HTERT RPE-1 (cell line): ENCODE data around the gene CHST8.

Source experiments
- in situ Hi-C: fragments of 300-500 bp; cut with MboI; formaldehyde crosslinking; loops from 4 replicates; pipeline ENCODE4 v1.14.3; 2020; ENCODE audit warnings: low sequenced_read_pairs

CHST8 gene

DNA sequence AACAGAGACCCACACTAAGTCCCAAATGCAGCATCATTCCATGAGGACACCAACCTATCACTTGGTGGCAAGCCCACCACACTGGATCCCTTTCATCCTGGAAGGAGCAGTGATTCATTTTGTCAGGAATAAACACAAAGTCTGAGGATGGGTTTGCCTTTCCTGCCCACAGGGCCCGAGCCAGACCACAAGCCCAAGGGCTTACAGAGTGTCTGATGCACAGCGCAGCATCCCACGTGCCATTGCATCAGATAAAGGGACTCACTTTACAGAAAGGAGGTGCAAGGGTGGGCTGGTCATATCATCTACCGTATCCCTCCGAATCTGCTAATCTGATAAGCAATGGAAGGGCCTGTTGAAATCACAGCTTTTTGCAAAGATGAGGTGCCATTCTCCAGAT is 162.7 kb downstream of the CHST8 start:
- in situ Hi-C loops = no loop called here

- in situ Hi-C loops = no loop called here
These were observed 164.0 kb downstream of the CHST8 start for GRCh38 chr19:33785795-33786194.

- in situ Hi-C loops = no loop called here
These were observed 166.9 kb downstream of the CHST8 start for GRCh38 chr19:33788676-33789075.

GRCh38 chr19:33789344-33789743 is 167.6 kb downstream of the CHST8 start:
- in situ Hi-C loops = no loop called here

DNA sequence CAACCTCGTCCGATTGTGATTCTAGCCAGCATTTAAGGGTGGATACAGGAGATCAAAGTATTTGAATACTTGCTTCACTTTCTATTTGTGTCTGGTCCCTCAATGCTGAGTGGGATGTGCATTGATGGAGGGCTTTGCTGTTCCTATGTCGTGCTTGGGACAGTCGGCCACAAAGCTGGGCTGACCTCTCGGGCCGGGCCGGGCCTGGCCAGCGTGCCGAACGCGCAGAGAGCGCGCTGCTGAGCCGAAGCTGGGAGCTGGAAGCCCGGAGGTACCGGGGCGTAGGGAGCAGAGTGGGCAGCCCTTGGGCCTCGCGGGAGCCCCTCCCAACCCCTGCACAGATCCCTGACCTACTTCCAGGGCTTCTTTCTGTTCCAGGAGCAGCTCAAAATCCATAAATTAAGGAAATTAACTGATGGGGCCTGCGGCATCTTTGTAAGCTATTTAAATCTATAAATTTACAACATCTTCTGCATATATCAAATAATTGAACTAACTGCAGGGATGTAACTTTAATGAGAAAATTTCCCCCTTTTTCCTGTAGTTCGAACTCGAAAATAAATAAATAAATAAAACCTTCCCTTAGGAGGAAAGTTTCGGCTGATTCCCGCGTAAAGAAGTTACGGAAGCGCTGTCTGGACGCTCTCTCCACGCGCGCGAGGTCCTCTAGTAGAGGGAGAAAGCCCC is 173.1 kb downstream of the CHST8 start:
- in situ Hi-C loops = no loop called here

DNA sequence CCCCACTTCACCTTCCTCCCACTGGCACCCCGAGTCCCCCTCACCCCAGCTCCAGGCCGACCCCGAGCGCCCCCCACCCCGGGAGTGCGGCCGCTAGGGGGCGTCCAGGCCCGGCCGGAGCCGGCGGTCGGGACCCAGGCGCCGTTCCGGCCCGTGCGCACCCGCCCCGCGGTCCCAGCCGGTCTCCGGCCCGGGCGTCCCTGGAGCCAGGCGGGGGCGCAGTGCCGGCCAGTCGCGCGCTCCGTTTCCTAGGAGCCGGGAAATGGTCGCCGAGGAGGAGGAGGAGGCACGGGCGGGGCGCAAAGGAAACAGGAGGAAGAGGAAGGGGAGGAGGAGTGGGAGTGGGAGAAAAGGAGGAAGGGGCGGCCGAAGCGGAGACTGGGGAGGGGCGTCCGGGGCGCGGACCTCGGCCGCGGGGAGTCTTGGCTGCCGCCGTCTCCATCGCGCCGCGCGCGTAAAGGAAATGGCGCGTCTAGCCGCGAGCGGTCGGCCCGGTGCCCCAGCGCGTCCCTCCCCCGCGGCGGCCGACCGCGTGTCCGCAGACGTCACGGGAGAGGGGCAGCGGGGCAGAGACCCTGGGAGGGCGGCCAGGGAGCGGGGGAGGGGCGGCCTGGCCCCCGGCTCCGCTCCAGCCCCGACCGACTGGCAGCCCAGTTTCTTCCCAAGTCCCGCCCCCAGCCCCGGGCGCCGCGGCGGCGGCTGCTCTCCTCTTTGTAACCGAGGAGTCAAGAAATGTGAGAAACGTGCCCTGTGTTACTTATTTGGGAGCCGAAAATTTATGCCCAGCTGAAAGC is 173.8 kb downstream of the CHST8 start:
- in situ Hi-C loops = no loop called here

DNA sequence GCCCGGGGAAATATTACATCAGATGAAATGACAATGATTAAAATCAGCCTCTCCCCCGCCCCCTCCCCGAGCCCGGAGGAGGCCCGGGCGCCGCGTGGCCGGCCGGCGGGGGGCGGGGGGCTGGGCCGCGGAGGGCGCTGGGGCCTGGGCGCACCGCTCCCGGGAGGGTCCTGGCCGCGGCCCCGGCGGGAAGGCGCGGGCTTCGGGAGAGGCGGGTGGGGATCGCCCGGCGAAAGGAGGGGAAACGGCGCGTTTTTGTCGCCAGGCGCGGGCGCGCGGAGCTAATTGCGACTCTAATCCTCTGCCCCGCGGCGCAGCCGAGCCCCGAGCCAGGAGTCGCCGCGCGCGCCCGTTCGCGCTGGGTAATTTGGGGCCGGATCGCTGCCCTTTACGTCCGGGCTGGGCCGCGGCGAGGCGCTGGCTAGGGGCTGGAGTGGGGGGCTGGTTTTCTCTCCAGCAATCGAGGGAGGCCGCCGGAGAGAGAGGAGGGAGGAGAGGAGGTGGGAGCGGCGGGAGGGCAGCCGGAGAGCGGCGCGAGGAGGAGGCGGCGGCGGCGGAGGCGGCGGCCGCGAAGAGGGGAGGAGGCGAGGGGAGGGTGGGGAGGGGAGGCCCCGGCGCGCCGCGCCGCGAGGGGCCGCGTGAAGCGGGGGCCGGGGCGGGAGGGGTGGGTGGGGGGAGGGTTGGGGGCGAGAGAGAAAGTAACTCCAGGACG is 174.6 kb downstream of the CHST8 start, which contains the start of gene KCTD15:
KCTD15 (plus strand) TSS at position 707 of the 712 bp plus-strand sequence. CDS start 3,585 bp downstream, outside the sequence.
- in situ Hi-C loops = no loop called here

DNA sequence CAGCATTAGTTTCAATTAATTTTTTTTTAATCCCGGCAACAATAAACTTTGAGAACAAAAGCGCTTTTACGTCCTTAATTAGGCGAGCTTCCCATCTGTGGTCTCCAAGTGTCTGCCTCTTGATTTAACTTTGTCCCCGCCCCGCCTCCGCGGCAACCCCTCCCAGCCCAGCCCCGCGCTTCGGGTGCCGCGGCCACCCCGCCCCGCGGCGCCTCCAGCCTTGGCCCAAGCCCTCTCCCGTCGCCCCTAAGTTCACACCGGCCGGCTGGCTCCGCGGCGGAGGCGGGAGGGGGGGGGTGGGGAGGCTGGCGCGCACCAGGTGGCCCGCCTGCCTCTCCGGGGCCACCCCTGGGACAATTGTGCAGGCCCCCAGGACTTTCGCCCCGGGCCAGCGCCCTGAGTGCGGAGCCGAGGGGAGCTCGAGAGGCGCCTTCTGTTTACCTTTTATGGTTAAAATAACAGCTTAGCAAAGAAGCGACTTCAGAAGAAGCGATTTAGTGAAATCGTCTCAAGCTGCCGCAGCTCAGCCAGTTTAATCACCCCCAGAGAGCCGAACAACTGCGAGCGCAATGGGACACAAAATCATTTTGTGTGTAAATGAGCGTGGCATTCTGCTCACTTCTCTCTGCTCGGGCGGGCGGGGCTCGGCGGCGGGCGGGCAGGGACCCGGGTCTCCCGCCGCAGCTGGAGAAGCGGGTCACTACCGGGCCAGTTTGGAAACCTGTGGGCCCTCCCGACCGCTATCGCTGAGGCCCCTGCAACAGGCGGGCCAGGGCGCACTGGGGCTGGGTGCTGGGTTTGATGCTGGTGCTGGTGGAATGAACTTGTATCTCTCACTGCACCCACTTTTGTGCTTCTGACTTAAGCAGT is 176.3 kb downstream of the CHST8 start:
- in situ Hi-C loops = no loop called here

GRCh38 chr19:33798681-33799111 is 176.9 kb downstream of the CHST8 start:
- in situ Hi-C loops = no loop called here

DNA sequence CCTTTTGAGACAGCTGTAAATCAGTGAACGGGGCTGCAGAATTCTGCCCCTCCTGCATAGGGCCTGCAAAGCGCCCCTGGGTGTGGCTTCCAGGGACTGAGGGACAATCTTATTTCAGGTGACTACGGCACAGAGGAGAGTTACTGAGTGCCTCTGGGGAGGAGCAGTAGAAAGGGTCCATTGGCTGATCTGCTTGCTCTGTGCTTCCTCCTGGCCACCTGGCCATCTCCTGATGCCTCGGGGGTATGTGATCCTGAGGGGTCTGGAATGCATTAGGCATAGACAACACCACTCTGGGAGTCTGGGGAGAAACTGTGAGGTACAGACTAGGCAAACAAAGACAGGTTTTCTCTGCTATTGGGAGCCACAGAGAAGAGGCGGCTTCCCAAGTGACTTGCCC is 177.7 kb downstream of the CHST8 start:
- in situ Hi-C loops = no loop called here

- in situ Hi-C loops = no loop called here
These were observed 178.4 kb downstream of the CHST8 start for GRCh38 chr19:33800012-33800680.

DNA sequence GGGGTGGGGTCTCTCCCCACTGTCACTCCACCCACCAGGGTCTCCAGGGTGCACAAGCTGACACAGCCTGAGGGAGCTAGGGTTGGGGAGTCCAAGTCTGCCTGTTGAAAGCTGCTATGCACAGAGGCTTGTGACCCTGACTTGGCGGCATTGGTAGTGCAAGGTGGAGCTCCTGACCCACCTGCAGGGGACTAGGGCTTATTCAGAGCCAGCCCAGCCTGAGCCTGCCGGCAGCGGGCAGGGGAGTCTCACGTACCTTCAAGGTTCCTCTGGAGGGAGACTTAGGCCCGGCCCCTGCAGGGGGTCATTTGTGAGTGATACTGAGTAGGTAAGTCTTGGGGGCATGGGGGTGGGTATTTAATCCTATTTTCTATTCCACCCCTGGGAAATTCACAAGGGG is 179.7 kb downstream of the CHST8 start:
- in situ Hi-C loops = no loop called here

DNA sequence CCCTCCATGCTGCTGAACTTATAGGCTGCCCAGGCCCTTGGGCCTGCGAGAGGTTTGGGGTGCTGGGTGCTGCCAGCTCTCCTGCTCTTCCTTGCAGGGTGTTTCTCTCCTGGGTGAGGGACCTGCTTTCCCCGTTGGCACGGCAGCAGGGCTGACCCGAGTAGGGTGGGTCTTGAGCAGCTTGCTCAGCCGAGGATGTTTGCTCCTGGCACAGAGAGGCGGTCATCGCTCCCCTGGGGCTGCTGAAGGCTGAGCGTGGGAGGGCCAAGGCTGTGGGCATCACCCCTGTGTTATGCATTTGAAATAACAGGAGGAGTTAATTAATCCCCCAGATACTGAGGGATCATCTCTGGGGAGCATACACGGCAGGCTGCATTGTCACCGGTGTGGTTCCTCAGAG is 180.2 kb downstream of the CHST8 start:
- in situ Hi-C loops = no loop called here

DNA sequence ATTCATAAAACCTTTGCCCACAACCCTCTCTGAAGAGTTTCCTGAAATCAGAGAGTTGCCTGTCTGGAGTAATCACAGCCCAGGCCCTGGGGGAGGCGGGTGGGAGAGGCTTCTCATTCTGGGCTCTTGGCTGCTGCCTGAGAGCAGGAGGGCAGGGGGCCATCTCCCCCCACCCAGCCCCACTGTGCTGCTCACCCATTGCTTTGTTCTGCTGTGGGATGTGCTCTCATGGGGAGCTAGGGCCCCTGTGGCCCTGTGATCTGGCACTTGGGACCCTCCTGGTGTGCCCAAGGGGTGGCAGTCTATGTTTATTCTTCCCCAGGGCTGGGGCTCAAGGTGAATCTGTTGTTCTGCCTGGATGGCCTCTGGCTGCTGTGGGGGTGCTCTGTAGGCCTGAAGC is 181.0 kb downstream of the CHST8 start:
- in situ Hi-C loops = no loop called here

- in situ Hi-C loops = no loop called here
These were observed 181.6 kb downstream of the CHST8 start for GRCh38 chr19:33803383-33803782.

GRCh38 chr19:33804021-33804799 is 182.5 kb downstream of the CHST8 start:
- in situ Hi-C loops = no loop called here

- in situ Hi-C loops = no loop called here
These were observed 183.6 kb downstream of the CHST8 start for GRCh38 chr19:33805313-33805712.

DNA sequence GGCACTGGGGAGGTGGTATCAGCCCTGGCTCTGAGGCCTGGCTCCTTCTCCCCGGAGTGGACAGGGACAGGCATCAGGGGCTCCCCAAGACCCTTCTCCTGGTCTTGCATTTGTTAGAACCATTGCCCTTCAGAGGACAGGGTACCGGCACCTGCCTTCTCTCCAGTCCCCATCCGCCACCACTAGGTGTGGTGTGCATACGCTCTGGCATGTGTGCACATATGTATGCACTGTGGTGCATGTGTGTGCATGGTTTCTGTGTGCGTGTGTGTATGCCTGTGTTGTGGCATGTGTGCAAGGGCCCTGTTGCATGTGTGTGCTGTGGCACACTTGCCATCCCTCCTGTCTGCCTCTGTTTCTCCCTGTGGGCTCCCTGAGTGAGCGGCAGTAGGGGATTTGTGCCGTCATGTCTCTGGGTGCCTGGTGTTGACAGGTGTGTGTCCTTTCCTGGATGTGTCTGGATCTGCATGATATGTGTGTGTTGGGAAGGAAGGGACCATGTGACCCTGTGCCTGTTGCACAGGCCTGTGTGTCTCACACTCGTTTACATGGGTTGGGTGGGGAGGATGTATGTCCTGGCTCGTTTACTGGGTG is 184.2 kb downstream of the CHST8 start:
- in situ Hi-C loops = no loop called here

GRCh38 chr19:33806434-33806881 is 184.7 kb downstream of the CHST8 start:
- in situ Hi-C loops = no loop called here
